Measurements from ENCODE around the gene PCIF1.
"Not testable (repeated sequence)": the region's sequence is repeated elsewhere in the genome, so short reads cannot be mapped to it uniquely, and the experiment has no call there.

Gene PCIF1

GRCh38 chr20:45927071-45927878 lies 7.2 kb upstream of the PCIF1 start:
- Histone ChIP-seq H3K4me3 (replicated peaks; ENCODE audit: low read depth, low read length) (no peak overlapping the region), H3K36me3 (ENCODE audit: control insufficient read depth, insufficient read depth, low read length) (no peaks in the 10 kb centered on the region), H3K27me3 (replicated peaks; ENCODE audit: control insufficient read depth, insufficient read depth, low read length) (no peaks in the 10 kb centered on the region)
- DNase-seq (ENCODE audit: extremely low read depth, insufficient read length) = no peak
- no peak for TF ChIP-seq CTCF (IDR thresholded peaks at IDR 0.05; ENCODE audit: insufficient read depth, low read length, poor library complexity, severe bottlenecking)

GRCh38 chr20:45931680-45932079 lies 2.8 kb upstream of the PCIF1 start:
- H3K36me3 ChIP-seq (ENCODE audit: control insufficient read depth, insufficient read depth, low read length); H3K4me3 ChIP-seq (replicated peaks; ENCODE audit: low read depth, low read length); H3K27me3 ChIP-seq (replicated peaks; ENCODE audit: control insufficient read depth, insufficient read depth, low read length); DNase-seq (ENCODE audit: extremely low read depth, insufficient read length): not testable (repeated sequence)

GRCh38 chr20:45933266-45934045 lies 1.0 kb upstream of the PCIF1 start:
- TF ChIP-seq CTCF (IDR thresholded peaks at IDR 0.05; ENCODE audit: insufficient read depth, low read length, poor library complexity, severe bottlenecking) = peak; percentile 45
- DNase-seq (ENCODE audit: extremely low read depth, insufficient read length) = peak; percentile 61
- Histone ChIP-seq H3K4me3 (replicated peaks; ENCODE audit: low read depth, low read length) (peak overlapping the region; percentile 97), H3K36me3 (ENCODE audit: control insufficient read depth, insufficient read depth, low read length) (peaks cover 3% of the 10 kb centered on the region), H3K27me3 (replicated peaks; ENCODE audit: control insufficient read depth, insufficient read depth, low read length) (no peaks in the 10 kb centered on the region)

- no peaks in the 10 kb centered on the region for H3K27me3 ChIP-seq (replicated peaks; ENCODE audit: control insufficient read depth, insufficient read depth, low read length)
- TF ChIP-seq CTCF (IDR thresholded peaks at IDR 0.05; ENCODE audit: insufficient read depth, low read length, poor library complexity, severe bottlenecking) = no peak
- peaks cover 10% of the 10 kb centered on the region for H3K36me3 ChIP-seq (ENCODE audit: control insufficient read depth, insufficient read depth, low read length)
- peak overlapping the region; percentile 97 for H3K4me3 ChIP-seq (replicated peaks; ENCODE audit: low read depth, low read length)
- DNase-seq (ENCODE audit: extremely low read depth, insufficient read length) = peak; percentile 48
These were observed 367 bp upstream of the PCIF1 start for GRCh38 chr20:45934046-45934585.

GRCh38 chr20:45935416-45936046 lies 1.0 kb downstream of the PCIF1 start:
- TF ChIP-seq CTCF (IDR thresholded peaks at IDR 0.05; ENCODE audit: insufficient read depth, low read length, poor library complexity, severe bottlenecking) = no peak
- DNase-seq (ENCODE audit: extremely low read depth, insufficient read length) = no peak

More at GRCh38 chr20:45935416-45936046, 1.0 kb downstream of the PCIF1 start:
- Histone ChIP-seq H3K4me3 (replicated peaks; ENCODE audit: low read depth, low read length) (peak overlapping the region; percentile 80), H3K36me3 (ENCODE audit: control insufficient read depth, insufficient read depth, low read length) (peaks cover 23% of the 10 kb centered on the region), H3K27me3 (replicated peaks; ENCODE audit: control insufficient read depth, insufficient read depth, low read length) (no peaks in the 10 kb centered on the region)
